ENCODE data around the gene OR6F1.
"Not testable (repeated sequence)": the region's sequence is repeated elsewhere in the genome, so short reads cannot be mapped to it uniquely, and the experiment has no call there.

OR6F1 gene

GRCh38 chr1:247716546-247716945 lies at the start of gene OR6F1:
Gene OR6F1, minus strand, starts transcription at chr1:247716646. Its CDS starts 3,891 bp downstream, at chr1:247712755.
- Histone ChIP-seq H3K9me3 (ENCODE audit: control insufficient read depth, insufficient read depth, low read length) (no peaks in the 10 kb centered on the region), H3K36me3 (ENCODE audit: control insufficient read depth, insufficient read depth, low read length) (no peaks in the 10 kb centered on the region), H3K9ac (ENCODE audit: low read depth, low read length) (no peak within 1 kb of the TSS)

GRCh38 chr1:247760456-247760855 lies 44.0 kb upstream of the OR6F1 start, which contains the start of gene OR1C1:
Gene OR1C1, minus strand, starts transcription at chr1:247760556. Its CDS starts 2,150 bp downstream, at chr1:247758406.
- H3K36me3 ChIP-seq (ENCODE audit: control insufficient read depth, insufficient read depth, low read length): no peaks in the 10 kb centered on the region
- no peaks in the 10 kb centered on the region for H3K9me3 ChIP-seq (ENCODE audit: control insufficient read depth, insufficient read depth, low read length)
- H3K27me3 ChIP-seq (ENCODE audit: control insufficient read depth, insufficient read depth, low read length): no peaks in the 10 kb centered on the region
- H3K4me1 ChIP-seq (ENCODE audit: control insufficient read depth, insufficient read depth, low read length): no peaks in the 10 kb centered on the region
- no peak within 1 kb of the TSS for H3K4me3 ChIP-seq (ENCODE audit: low read depth, low read length)
- H3K9ac ChIP-seq (ENCODE audit: low read depth, low read length): no peak within 1 kb of the TSS

More at GRCh38 chr1:247716546-247716945, at the start of gene OR6F1:
- Histone ChIP-seq H3K27me3 (ENCODE audit: control insufficient read depth, insufficient read depth, low read length) (no peaks in the 10 kb centered on the region), H3K4me3 (ENCODE audit: low read depth, low read length) (no peak within 1 kb of the TSS), H3K4me1 (ENCODE audit: control insufficient read depth, insufficient read depth, low read length) (no peaks in the 10 kb centered on the region)

GRCh38 chr1:247754311-247754710 lies 37.9 kb upstream of the OR6F1 start:
- not testable (repeated sequence) for H3K4me1 ChIP-seq (ENCODE audit: control insufficient read depth, insufficient read depth, low read length); H3K27me3 ChIP-seq (ENCODE audit: control insufficient read depth, insufficient read depth, low read length); H3K36me3 ChIP-seq (ENCODE audit: control insufficient read depth, insufficient read depth, low read length); H3K9me3 ChIP-seq (ENCODE audit: control insufficient read depth, insufficient read depth, low read length); H3K4me3 ChIP-seq (ENCODE audit: low read depth, low read length); H3K9ac ChIP-seq (ENCODE audit: low read depth, low read length)

- Histone ChIP-seq H3K27me3 (ENCODE audit: control insufficient read depth, insufficient read depth, low read length) (no peaks in the 10 kb centered on the region), H3K9ac (ENCODE audit: low read depth, low read length) (no peak overlapping the region), H3K4me1 (ENCODE audit: control insufficient read depth, insufficient read depth, low read length) (no peaks in the 10 kb centered on the region), H3K36me3 (ENCODE audit: control insufficient read depth, insufficient read depth, low read length) (no peaks in the 10 kb centered on the region), H3K4me3 (ENCODE audit: low read depth, low read length) (no peak overlapping the region), H3K9me3 (ENCODE audit: control insufficient read depth, insufficient read depth, low read length) (no peaks in the 10 kb centered on the region)
Measured at GRCh38 chr1:247749870-247750269, 33.4 kb upstream of the OR6F1 start.

- Histone ChIP-seq H3K4me1 (ENCODE audit: control insufficient read depth, insufficient read depth, low read length) (no peaks in the 10 kb centered on the region), H3K4me3 (ENCODE audit: low read depth, low read length) (no peak within 1 kb of the TSS), H3K9me3 (ENCODE audit: control insufficient read depth, insufficient read depth, low read length) (no peaks in the 10 kb centered on the region), H3K36me3 (ENCODE audit: control insufficient read depth, insufficient read depth, low read length) (no peaks in the 10 kb centered on the region), H3K9ac (ENCODE audit: low read depth, low read length) (no peak within 1 kb of the TSS), H3K27me3 (ENCODE audit: control insufficient read depth, insufficient read depth, low read length) (no peaks in the 10 kb centered on the region)
Measured at GRCh38 chr1:247748041-247748440, 31.6 kb upstream of the OR6F1 start, which contains the start of gene OR14A2. Gene OR14A2, minus strand, starts transcription at chr1:247748141.

GRCh38 chr1:247747616-247748015 lies 31.2 kb upstream of the OR6F1 start:
- Histone ChIP-seq H3K27me3 (ENCODE audit: control insufficient read depth, insufficient read depth, low read length) (no peaks in the 10 kb centered on the region), H3K9me3 (ENCODE audit: control insufficient read depth, insufficient read depth, low read length) (no peaks in the 10 kb centered on the region), H3K9ac (ENCODE audit: low read depth, low read length) (no peak overlapping the region), H3K36me3 (ENCODE audit: control insufficient read depth, insufficient read depth, low read length) (no peaks in the 10 kb centered on the region), H3K4me1 (ENCODE audit: control insufficient read depth, insufficient read depth, low read length) (no peaks in the 10 kb centered on the region), H3K4me3 (ENCODE audit: low read depth, low read length) (no peak overlapping the region)

- H3K9me3 ChIP-seq (ENCODE audit: control insufficient read depth, insufficient read depth, low read length): no peaks in the 10 kb centered on the region
- H3K4me3 ChIP-seq (ENCODE audit: low read depth, low read length): no peak overlapping the region
- no peaks in the 10 kb centered on the region for H3K36me3 ChIP-seq (ENCODE audit: control insufficient read depth, insufficient read depth, low read length)
- no peaks in the 10 kb centered on the region for H3K4me1 ChIP-seq (ENCODE audit: control insufficient read depth, insufficient read depth, low read length)
- H3K9ac ChIP-seq (ENCODE audit: low read depth, low read length): no peak overlapping the region
- no peaks in the 10 kb centered on the region for H3K27me3 ChIP-seq (ENCODE audit: control insufficient read depth, insufficient read depth, low read length)
Measured at GRCh38 chr1:247746391-247746935, 30.0 kb upstream of the OR6F1 start.

GRCh38 chr1:247742215-247742760 lies 25.8 kb upstream of the OR6F1 start:
- H3K9ac ChIP-seq (ENCODE audit: low read depth, low read length); H3K4me3 ChIP-seq (ENCODE audit: low read depth, low read length); H3K36me3 ChIP-seq (ENCODE audit: control insufficient read depth, insufficient read depth, low read length); H3K27me3 ChIP-seq (ENCODE audit: control insufficient read depth, insufficient read depth, low read length); H3K9me3 ChIP-seq (ENCODE audit: control insufficient read depth, insufficient read depth, low read length); H3K4me1 ChIP-seq (ENCODE audit: control insufficient read depth, insufficient read depth, low read length): not testable (repeated sequence)

- H3K27me3 ChIP-seq (ENCODE audit: control insufficient read depth, insufficient read depth, low read length): no peaks in the 10 kb centered on the region
- H3K4me1 ChIP-seq (ENCODE audit: control insufficient read depth, insufficient read depth, low read length): no peaks in the 10 kb centered on the region
- H3K36me3 ChIP-seq (ENCODE audit: control insufficient read depth, insufficient read depth, low read length): no peaks in the 10 kb centered on the region
- H3K4me3 ChIP-seq (ENCODE audit: low read depth, low read length): no peak overlapping the region
- no peak overlapping the region for H3K9ac ChIP-seq (ENCODE audit: low read depth, low read length)
- no peaks in the 10 kb centered on the region for H3K9me3 ChIP-seq (ENCODE audit: control insufficient read depth, insufficient read depth, low read length)
Measured at GRCh38 chr1:247741756-247742155, 25.3 kb upstream of the OR6F1 start.

- Histone ChIP-seq H3K9me3 (ENCODE audit: control insufficient read depth, insufficient read depth, low read length) (no peaks in the 10 kb centered on the region), H3K4me1 (ENCODE audit: control insufficient read depth, insufficient read depth, low read length) (no peaks in the 10 kb centered on the region), H3K9ac (ENCODE audit: low read depth, low read length) (no peak overlapping the region), H3K4me3 (ENCODE audit: low read depth, low read length) (no peak overlapping the region), H3K27me3 (ENCODE audit: control insufficient read depth, insufficient read depth, low read length) (no peaks in the 10 kb centered on the region), H3K36me3 (ENCODE audit: control insufficient read depth, insufficient read depth, low read length) (no peaks in the 10 kb centered on the region)
Measured at GRCh38 chr1:247740721-247741120, 24.3 kb upstream of the OR6F1 start.

GRCh38 chr1:247738315-247738714 lies 21.9 kb upstream of the OR6F1 start, which contains the start of gene OR14K1:
Gene OR14K1, plus strand, starts transcription at chr1:247738615. Its CDS starts 0 bp downstream, at chr1:247738615.
- no peaks in the 10 kb centered on the region for H3K4me1 ChIP-seq (ENCODE audit: control insufficient read depth, insufficient read depth, low read length)
- H3K27me3 ChIP-seq (ENCODE audit: control insufficient read depth, insufficient read depth, low read length): no peaks in the 10 kb centered on the region
- H3K4me3 ChIP-seq (ENCODE audit: low read depth, low read length): no peak within 1 kb of the TSS
- H3K9ac ChIP-seq (ENCODE audit: low read depth, low read length): no peak within 1 kb of the TSS
- no peaks in the 10 kb centered on the region for H3K9me3 ChIP-seq (ENCODE audit: control insufficient read depth, insufficient read depth, low read length)
- no peaks in the 10 kb centered on the region for H3K36me3 ChIP-seq (ENCODE audit: control insufficient read depth, insufficient read depth, low read length)

- no peak overlapping the region for H3K9ac ChIP-seq (ENCODE audit: low read depth, low read length)
- H3K4me1 ChIP-seq (ENCODE audit: control insufficient read depth, insufficient read depth, low read length): no peaks in the 10 kb centered on the region
- no peaks in the 10 kb centered on the region for H3K36me3 ChIP-seq (ENCODE audit: control insufficient read depth, insufficient read depth, low read length)
- H3K9me3 ChIP-seq (ENCODE audit: control insufficient read depth, insufficient read depth, low read length): no peaks in the 10 kb centered on the region
- no peaks in the 10 kb centered on the region for H3K27me3 ChIP-seq (ENCODE audit: control insufficient read depth, insufficient read depth, low read length)
- no peak overlapping the region for H3K4me3 ChIP-seq (ENCODE audit: low read depth, low read length)
Measured at GRCh38 chr1:247721222-247721621, 4.8 kb upstream of the OR6F1 start.
